Loucy (cell line): ENCODE measurements around the gene PIPOX.

Experiments
- H2AFZ ChIP-seq: fragments of 200-600 bp; sonication (generic); 2 replicates; pipeline ENCODE4 v1.6.0; 2016; ENCODE audit warnings: antibody characterized with exemption, mild to moderate bottlenecking, low read length, moderate library complexity
- H3F3A ChIP-seq: fragments of 200-600 bp; 2 replicates; pipeline ENCODE4 v1.6.0; 2016; ENCODE audit warnings: antibody characterized with exemption, low read depth, mild to moderate bottlenecking
- H3K27me3 ChIP-seq: fragments of 200-600 bp; sonication (generic); 2 replicates; pipeline ENCODE4 v1.6.1; 2014; ENCODE audit warnings: low read length, mild to moderate bottlenecking; ENCODE audit not compliant: insufficient read depth, poor library complexity, severe bottlenecking
- H3K36me3 ChIP-seq: fragments of 200-600 bp; sonication (generic); 2 replicates; pipeline ENCODE4 v1.6.1; 2016; ENCODE audit warnings: low read length; ENCODE audit not compliant: insufficient read depth
- H3K4me1 ChIP-seq: fragments of 200-600 bp; sonication (generic); 2 replicates; pipeline ENCODE4 v1.5.1; 2014; ENCODE audit warnings: low read length, mild to moderate bottlenecking; ENCODE audit not compliant: insufficient read depth, poor library complexity, severe bottlenecking
- H3K4me2 ChIP-seq: fragments of 200-600 bp; sonication (generic); 2 replicates; pipeline ENCODE4 v1.6.0; 2014; ENCODE audit warnings: antibody characterized with exemption, low read length, low read depth, mild to moderate bottlenecking; ENCODE audit not compliant: poor library complexity, severe bottlenecking
- H3K4me3 ChIP-seq: fragments of 200-600 bp; sonication (generic); 2 replicates; pipeline ENCODE4 v1.5.1; 2014; ENCODE audit warnings: low read length, mild to moderate bottlenecking, mixed read lengths; ENCODE audit not compliant: poor library complexity, severe bottlenecking
- H3K79me2 ChIP-seq: fragments of 200-600 bp; sonication (generic); 2 replicates; pipeline ENCODE4 v1.6.1; 2014; ENCODE audit warnings: low read length; ENCODE audit not compliant: insufficient read depth
- H3K9ac ChIP-seq: fragments of 200-600 bp; sonication (generic); 2 replicates; pipeline ENCODE4 v1.6.0; 2014; ENCODE audit warnings: mild to moderate bottlenecking, low read depth, low read length, moderate library complexity; ENCODE audit not compliant: poor library complexity, severe bottlenecking
- H3K9me2 ChIP-seq: fragments of 200-600 bp; sonication (generic); replicated peaks from 2 replicates; pipeline ENCODE4 v1.6.1; 2016; ENCODE audit warnings: low read depth, low read length, mixed read lengths
- H3K9me3 ChIP-seq: fragments of 200-600 bp; sonication (generic); 2 replicates; pipeline ENCODE4 v1.6.1; 2014; ENCODE audit warnings: mild to moderate bottlenecking, antibody characterized with exemption, low read length, low read depth; ENCODE audit not compliant: insufficient read depth
- H4K20me1 ChIP-seq: fragments of 200-600 bp; sonication (generic); 2 replicates; pipeline ENCODE4 v1.6.0; 2014; ENCODE audit warnings: antibody characterized with exemption, low read length, mild to moderate bottlenecking; ENCODE audit not compliant: insufficient read depth, poor library complexity, severe bottlenecking
- CTCF ChIP-seq: fragments of 200-600 bp; sonication (generic); conservative IDR thresholded peaks from 2 replicates; pipeline ENCODE4 v1.5.1; 2014; ENCODE audit warnings: mild to moderate bottlenecking, antibody characterized with exemption, low read length
- EZH2phosphoT487 ChIP-seq: fragments of 200-600 bp; IDR thresholded peaks from 2 replicates; pipeline ENCODE4 v1.6.1; 2018; ENCODE audit warnings: antibody characterized with exemption, mild to moderate bottlenecking, moderate library complexity, borderline replicate concordance

PIPOX gene

GRCh38 chr17:29096094-29096493, 53.2 kb downstream of the PIPOX start:
- Histone ChIP-seq H4K20me1 (peaks cover 3% of the 10 kb centered on the region), H2AFZ (no peak overlapping the region), H3K79me2 (no peaks in the 10 kb centered on the region), H3K9ac (no peak overlapping the region), H3F3A (no peaks in the 10 kb centered on the region), H3K4me1 (no peaks in the 10 kb centered on the region), H3K36me3 (peaks cover 100% of the 10 kb centered on the region), H3K9me3 (no peaks in the 10 kb centered on the region), H3K4me2 (no peak overlapping the region), H3K9me2 (no peaks in the 10 kb centered on the region), H3K4me3 (no peak overlapping the region), H3K27me3 (no peaks in the 10 kb centered on the region)
- TF ChIP-seq EZH2phosphoT487 (no peak), CTCF (no peak)

- Histone ChIP-seq H3K9me2 (no peaks in the 10 kb centered on the region), H2AFZ (no peak overlapping the region), H3K9me3 (no peaks in the 10 kb centered on the region), H3K27me3 (no peaks in the 10 kb centered on the region), H3K9ac (no peak overlapping the region), H3K4me2 (no peak overlapping the region), H4K20me1 (peaks cover 3% of the 10 kb centered on the region), H3F3A (no peaks in the 10 kb centered on the region), H3K4me1 (no peaks in the 10 kb centered on the region), H3K4me3 (no peak overlapping the region), H3K36me3 (peaks cover 100% of the 10 kb centered on the region), H3K79me2 (no peaks in the 10 kb centered on the region)
- TF ChIP-seq CTCF (no peak), EZH2phosphoT487 (no peak)
Observed at GRCh38 chr17:29099527-29099926, 56.6 kb downstream of the PIPOX start.

- Histone ChIP-seq H3K4me3 (no peak overlapping the region), H3F3A (no peaks in the 10 kb centered on the region), H3K36me3 (peaks cover 99% of the 10 kb centered on the region), H2AFZ (no peak overlapping the region), H3K9me3 (no peaks in the 10 kb centered on the region), H3K9me2 (no peaks in the 10 kb centered on the region), H3K4me2 (no peak overlapping the region), H3K79me2 (no peaks in the 10 kb centered on the region), H4K20me1 (peaks cover 3% of the 10 kb centered on the region), H3K27me3 (no peaks in the 10 kb centered on the region), H3K4me1 (no peaks in the 10 kb centered on the region), H3K9ac (no peak overlapping the region)
- TF ChIP-seq EZH2phosphoT487 (no peak), CTCF (no peak)
Observed at GRCh38 chr17:29100296-29100695, 57.4 kb downstream of the PIPOX start.
